KMS-11 (cell line): Measurements from ENCODE around the gene SMG6.

ENCODE experiments used
- H2AFZ ChIP-seq: fragments of 200-600 bp; sonication (generic); 2 replicates; pipeline ENCODE4 v1.6.1; 2016; ENCODE audit warnings: antibody characterized with exemption, mixed run types, low read depth
- H3K27ac ChIP-seq: fragments of 200-600 bp; sonication (generic); 2 replicates; pipeline ENCODE4 v1.6.1; 2016; ENCODE audit warnings: mild to moderate bottlenecking, mixed run types
- H3K27me3 ChIP-seq: fragments of 200-600 bp; sonication (generic); 2 replicates; pipeline ENCODE4 v1.6.1; 2017; ENCODE audit warnings: mild to moderate bottlenecking, low read depth, mixed run types, moderate library complexity; ENCODE audit not compliant: insufficient read depth
- H3K36me3 ChIP-seq: fragments of 200-600 bp; sonication (generic); 2 replicates; pipeline ENCODE4 v1.6.1; 2017; ENCODE audit warnings: mild to moderate bottlenecking, mixed run types; ENCODE audit not compliant: insufficient read depth
- H3K4me1 ChIP-seq: fragments of 200-600 bp; sonication (generic); 2 replicates; pipeline ENCODE4 v1.6.1; 2016; ENCODE audit warnings: mild to moderate bottlenecking, low read depth, mixed run types; ENCODE audit not compliant: poor library complexity, severe bottlenecking
- H3K4me2 ChIP-seq: fragments of 200-600 bp; sonication (generic); 2 replicates; pipeline ENCODE4 v1.7.0; 2016; ENCODE audit warnings: mild to moderate bottlenecking, mixed run types
- H3K4me3 ChIP-seq: fragments of 200-600 bp; sonication (generic); IDR thresholded peaks from 2 replicates; pipeline ENCODE4 v1.6.1; 2017; ENCODE audit warnings: low read depth, low read length, mixed read lengths; ENCODE audit not compliant: insufficient read depth
- H3K79me2 ChIP-seq: fragments of 200-600 bp; sonication (generic); 2 replicates; pipeline ENCODE4 v1.6.1; 2016; ENCODE audit warnings: low read depth, mixed run types; ENCODE audit not compliant: insufficient read depth
- H3K9ac ChIP-seq: fragments of 200-600 bp; sonication (generic); 2 replicates; pipeline ENCODE4 v1.6.1; 2016; ENCODE audit warnings: mild to moderate bottlenecking, mixed run types
- H4K20me1 ChIP-seq: fragments of 200-600 bp; sonication (generic); 2 replicates; pipeline ENCODE4 v1.6.1; 2016; ENCODE audit warnings: mild to moderate bottlenecking, mixed run types; ENCODE audit not compliant: insufficient read depth
- CTCF ChIP-seq: fragments of 200-600 bp; sonication (generic); conservative IDR thresholded peaks from 2 replicates; pipeline ENCODE4 v1.6.1; 2017; ENCODE audit warnings: low read depth, mild to moderate bottlenecking, antibody characterized with exemption, low read length, moderate library complexity, mixed read lengths

The SMG6 gene

GRCh38 chr17:2084036-2084765 is 219.4 kb downstream of the SMG6 start:
- Histone ChIP-seq H3K9ac (no peak overlapping the region), H3K36me3 (no peaks in the 10 kb centered on the region), H3K27me3 (no peaks in the 10 kb centered on the region), H3K27ac (no peak overlapping the region), H3K4me2 (no peak overlapping the region), H3K4me1 (peaks cover 40% of the 10 kb centered on the region), H3K79me2 (no peaks in the 10 kb centered on the region), H2AFZ (no peak overlapping the region), H4K20me1 (no peaks in the 10 kb centered on the region), H3K4me3 (no peak overlapping the region)
- no peak for TF ChIP-seq CTCF

- Histone ChIP-seq H3K9ac (no peak overlapping the region), H4K20me1 (no peaks in the 10 kb centered on the region), H3K27me3 (no peaks in the 10 kb centered on the region), H3K79me2 (no peaks in the 10 kb centered on the region), H3K27ac (no peak overlapping the region), H3K4me1 (peaks cover 34% of the 10 kb centered on the region), H2AFZ (no peak overlapping the region), H3K36me3 (no peaks in the 10 kb centered on the region), H3K4me3 (no peak overlapping the region), H3K4me2 (no peak overlapping the region)
- TF ChIP-seq CTCF: no peak
Observed at GRCh38 chr17:2083613-2084035, 220.0 kb downstream of the SMG6 start.

GRCh38 chr17:2082003-2082781 is 221.4 kb downstream of the SMG6 start:
- Histone ChIP-seq H3K4me1 (peaks cover 20% of the 10 kb centered on the region), H3K36me3 (no peaks in the 10 kb centered on the region), H3K4me3 (no peak overlapping the region)

GRCh38 chr17:2081564-2081963 is 222.0 kb downstream of the SMG6 start:
- H3K27me3 ChIP-seq: no peaks in the 10 kb centered on the region
- no peaks in the 10 kb centered on the region for H4K20me1 ChIP-seq
- no peak overlapping the region for H3K4me3 ChIP-seq
- no peak for TF ChIP-seq CTCF
- peaks cover 14% of the 10 kb centered on the region for H3K4me1 ChIP-seq
- H3K9ac ChIP-seq: no peak overlapping the region
- no peak overlapping the region for H2AFZ ChIP-seq
- no peak overlapping the region for H3K4me2 ChIP-seq
- H3K36me3 ChIP-seq: no peaks in the 10 kb centered on the region
- H3K79me2 ChIP-seq: no peaks in the 10 kb centered on the region
- no peak overlapping the region for H3K27ac ChIP-seq

More at GRCh38 chr17:2082003-2082781, 221.4 kb downstream of the SMG6 start:
- Histone ChIP-seq H4K20me1 (no peaks in the 10 kb centered on the region), H3K27ac (no peak overlapping the region), H3K79me2 (no peaks in the 10 kb centered on the region), H2AFZ (no peak overlapping the region), H3K9ac (no peak overlapping the region), H3K4me2 (no peak overlapping the region), H3K27me3 (no peaks in the 10 kb centered on the region)
- TF ChIP-seq CTCF: no peak
